ENCODE results near the gene SNTA1.
"Not testable (repeated sequence)": the region's sequence is repeated elsewhere in the genome, so short reads cannot be mapped to it uniquely, and the experiment has no call there.

Gene SNTA1

GRCh38 chr20:33431797-33432381 is 11.7 kb downstream of the SNTA1 start:
- DNase-seq (ENCODE audit: low read depth): no peak

GRCh38 chr20:33423875-33424274 is 19.7 kb downstream of the SNTA1 start:
- not testable (repeated sequence) for DNase-seq (ENCODE audit: low read depth)

- DNase-seq (ENCODE audit: low read depth): peak; percentile 79
These were observed 20.3 kb downstream of the SNTA1 start for GRCh38 chr20:33423141-33423834.

GRCh38 chr20:33419140-33419974 is 24.2 kb downstream of the SNTA1 start:
- no peak for DNase-seq (ENCODE audit: low read depth)

GRCh38 chr20:33418033-33418432 is 25.5 kb downstream of the SNTA1 start:
- DNase-seq (ENCODE audit: low read depth): no peak

GRCh38 chr20:33415948-33416347 is 27.6 kb downstream of the SNTA1 start:
- DNase-seq (ENCODE audit: low read depth): no peak

- no peak for DNase-seq (ENCODE audit: low read depth)
These were observed 31.1 kb downstream of the SNTA1 start for GRCh38 chr20:33412484-33412838.

DNA sequence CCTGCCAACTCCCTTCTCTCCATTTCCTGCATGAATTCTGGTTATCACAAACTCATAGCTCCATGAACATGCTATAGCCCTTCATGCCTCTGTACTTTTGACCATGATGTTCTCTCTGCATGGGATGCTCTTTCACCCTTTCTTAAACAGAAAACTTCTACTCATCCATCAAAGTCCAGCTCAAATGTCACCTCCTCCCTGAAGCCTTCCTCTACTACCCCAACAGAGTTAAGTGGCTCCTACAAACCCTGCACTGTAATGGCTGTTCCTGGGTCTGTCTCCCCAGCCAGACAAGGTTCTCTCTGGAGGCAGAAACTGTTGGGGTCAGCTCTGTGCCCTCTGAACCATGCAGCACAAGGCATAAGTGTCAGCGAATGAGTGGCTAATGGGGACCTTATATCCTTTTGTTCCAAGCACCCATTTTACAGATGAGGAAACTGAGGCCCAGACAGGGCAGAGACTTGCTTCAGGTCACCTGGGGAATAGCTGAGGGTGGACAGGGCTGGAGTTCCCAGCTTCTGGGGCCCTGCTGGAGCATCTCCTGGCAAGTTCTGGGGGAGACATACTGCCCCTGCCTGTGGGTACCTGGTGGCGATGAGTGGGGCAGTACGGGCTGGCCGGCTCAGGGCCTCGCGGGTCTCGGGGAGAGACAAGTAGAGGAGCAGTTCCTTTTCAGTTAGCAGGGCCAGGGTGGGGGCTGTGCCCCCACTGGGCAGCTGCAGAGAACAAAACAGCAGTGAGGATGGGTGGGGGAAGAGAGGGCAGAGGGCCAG is 31.7 kb downstream of the SNTA1 start:
- DNase-seq (ENCODE audit: low read depth): no peak

DNA sequence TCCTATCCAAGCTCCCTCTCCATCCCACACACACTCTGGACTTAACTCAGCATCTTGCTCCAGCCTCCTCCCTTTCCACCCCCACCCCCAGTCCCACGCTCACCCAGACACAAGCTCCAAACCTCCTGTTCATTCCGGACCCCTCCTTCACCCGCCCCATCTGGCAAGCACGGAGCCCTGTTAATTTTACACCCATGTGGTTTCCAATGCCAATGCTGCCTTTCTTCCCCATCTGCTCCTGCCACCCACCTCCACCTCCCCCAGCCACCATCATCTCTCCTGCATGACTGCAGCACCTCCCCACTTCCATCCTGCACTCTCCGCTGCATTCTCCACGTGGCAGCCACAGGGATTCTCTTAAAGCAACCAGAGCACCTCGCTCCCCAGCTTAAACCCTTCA is 32.3 kb downstream of the SNTA1 start:
- DNase-seq (ENCODE audit: low read depth): no peak

DNA sequence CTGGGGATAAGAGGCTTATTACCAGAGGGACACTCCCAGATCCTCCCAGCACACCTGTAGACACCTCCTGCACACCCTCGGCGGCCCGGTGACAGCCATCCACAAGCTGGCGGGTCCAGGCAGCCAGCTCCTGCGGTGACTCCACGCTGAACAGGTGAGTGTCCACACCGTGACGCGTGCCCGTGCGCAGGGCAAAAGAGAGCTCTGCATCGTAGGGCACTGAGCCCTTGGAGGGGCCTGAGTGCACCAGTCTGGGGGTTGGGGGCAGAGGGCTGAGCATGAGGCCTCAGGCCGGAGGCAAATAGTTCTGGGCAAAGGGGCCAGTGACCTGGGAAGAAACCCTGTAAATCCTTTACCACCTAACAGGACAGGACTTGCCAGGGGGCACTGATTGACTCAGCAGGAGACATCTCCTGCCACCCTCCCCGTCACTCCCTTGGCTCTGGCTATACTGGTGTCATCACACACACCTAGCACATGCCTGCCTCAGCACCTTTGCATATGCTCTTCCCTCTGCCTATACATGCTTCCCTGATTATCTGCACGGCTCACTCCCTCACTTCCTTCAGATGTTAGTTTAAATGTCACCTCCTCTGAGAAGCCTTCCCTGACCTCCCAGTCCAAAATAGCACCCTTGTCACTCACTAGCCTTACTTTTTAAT is 33.4 kb downstream of the SNTA1 start:
- DNase-seq (ENCODE audit: low read depth): no peak

DNA sequence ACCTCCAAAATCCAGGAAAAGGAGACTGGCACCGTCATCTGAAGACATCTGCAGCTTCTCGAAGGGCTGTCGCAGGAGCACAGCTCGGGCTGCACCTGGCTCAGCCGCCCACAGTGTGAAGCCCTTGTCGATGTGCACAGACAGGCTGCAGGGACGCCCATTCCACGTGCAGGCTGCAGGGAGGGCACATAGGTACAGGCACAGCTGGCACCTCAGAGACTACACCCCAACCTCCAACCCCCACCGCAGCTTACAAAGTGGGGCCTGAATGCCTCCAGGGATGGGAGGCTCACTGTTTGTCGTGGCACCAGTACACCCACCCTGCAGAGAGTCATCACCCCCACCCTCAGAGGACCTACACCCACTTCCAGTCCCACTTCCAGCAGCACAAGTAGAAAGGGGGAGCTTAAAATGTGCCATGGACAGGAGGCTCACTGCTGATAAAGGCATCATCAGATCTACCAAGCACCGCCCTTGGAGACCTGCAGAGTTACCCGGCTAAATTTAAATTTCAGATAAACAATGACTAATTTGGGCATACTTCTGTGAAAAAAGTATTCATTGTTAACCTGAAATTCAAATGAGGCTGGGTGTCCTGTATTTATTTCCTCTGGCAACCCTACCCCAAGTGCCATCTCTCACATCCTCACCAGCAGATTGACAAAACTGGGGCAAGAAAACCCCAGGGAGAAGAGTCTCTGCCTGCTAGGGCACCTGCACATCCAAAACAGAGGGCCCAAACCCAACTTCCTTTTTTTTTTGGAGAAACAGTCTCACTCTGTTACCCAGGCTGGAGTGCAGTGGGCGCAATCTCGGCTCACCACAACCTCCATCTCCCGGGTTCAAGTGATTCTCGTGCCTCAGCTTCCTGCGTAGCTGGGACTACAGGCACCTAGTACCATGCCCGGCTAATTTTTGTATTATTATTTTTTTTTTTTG is 34.6 kb downstream of the SNTA1 start:
- DNase-seq (ENCODE audit: low read depth): no peak

DNA sequence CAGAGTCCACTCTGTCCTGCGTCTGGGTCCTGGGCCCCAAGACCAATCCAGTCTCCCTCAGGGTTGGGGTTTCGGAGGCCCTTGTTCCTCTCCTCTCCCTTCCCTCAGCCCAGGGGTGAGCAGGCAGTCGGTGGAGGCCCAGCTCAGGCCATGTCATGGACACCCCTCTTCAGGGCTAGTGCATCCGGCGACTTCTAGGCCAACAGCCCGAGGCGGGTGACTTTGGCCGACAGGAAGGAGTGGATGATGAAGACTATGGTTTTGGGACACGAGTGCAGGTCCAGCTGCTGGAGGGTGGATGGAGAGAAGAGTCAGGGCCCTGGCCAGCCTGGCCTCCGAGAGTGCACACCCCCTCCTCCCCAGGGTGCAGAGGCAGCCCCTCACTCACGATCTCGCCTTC is 35.2 kb downstream of the SNTA1 start:
- no peak for DNase-seq (ENCODE audit: low read depth)

DNA sequence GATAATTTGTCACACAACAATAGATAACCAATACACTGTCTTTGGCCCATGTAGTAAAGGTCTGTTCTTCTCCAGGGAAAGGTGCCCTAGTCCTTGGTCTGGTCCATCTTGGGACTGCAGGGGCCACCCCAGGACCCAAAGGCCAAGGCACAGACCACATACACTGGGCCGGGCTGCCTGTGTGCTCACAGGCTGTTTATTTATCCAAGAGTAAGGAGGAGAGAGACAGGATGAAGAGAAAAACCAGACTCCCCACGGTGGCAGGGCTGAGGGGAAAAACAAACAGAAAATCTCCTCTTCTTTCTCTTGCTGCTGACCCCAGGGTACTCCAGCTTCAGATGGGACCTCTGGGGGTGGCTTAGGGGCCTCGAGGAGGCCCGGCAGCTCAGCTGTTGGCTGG is 35.8 kb downstream of the SNTA1 start:
- no peak for DNase-seq (ENCODE audit: low read depth)

- no peak for DNase-seq (ENCODE audit: low read depth)
These were observed 36.3 kb downstream of the SNTA1 start for GRCh38 chr20:33407251-33407650.

DNA sequence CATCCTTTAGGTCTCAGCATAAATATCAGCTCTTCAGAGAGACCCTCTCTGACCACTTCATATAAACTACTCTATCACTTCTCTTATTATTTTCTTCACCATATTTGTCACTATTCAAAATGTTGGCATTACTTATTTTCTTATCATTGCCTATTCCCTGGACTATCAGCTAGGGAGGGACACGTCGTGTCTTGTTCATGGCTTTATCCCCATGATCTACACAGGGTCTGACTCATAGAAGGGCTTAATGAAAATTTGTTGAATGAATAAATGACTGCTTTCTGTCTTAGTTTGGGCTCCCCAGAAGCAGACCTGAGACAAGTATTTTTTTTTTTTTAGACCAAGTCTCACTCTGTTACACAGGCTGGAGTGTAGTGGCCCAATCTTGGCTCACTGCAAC is 39.3 kb downstream of the SNTA1 start:
- no peak for DNase-seq (ENCODE audit: low read depth)

DNA sequence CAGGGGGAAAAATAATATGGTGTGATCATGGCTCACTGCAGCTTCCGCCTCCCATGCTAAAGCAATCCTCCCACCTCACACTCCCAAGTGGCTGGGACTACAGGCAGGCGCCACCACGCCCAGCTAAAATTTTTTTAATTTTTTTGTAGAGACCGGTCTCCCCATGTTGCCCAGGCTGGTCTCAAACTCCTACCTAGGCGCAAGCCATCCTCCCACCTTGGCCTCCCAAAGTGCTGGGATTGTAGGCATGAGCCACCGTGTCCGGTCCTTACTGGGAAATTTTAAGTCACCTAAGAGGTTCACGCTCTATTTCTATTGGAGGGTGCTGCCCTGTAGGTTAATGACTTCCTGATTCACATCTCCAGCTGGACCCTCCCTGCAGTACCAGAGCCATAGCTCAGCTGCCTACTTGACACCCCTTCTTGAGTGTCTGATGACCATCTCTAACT is 41.6 kb downstream of the SNTA1 start:
- DNase-seq (ENCODE audit: low read depth): no peak

GRCh38 chr20:33401184-33401920 is 42.2 kb downstream of the SNTA1 start, which contains the start of gene CDK5RAP1:
Gene CDK5RAP1 (minus strand): TSS chr20:33401519. CDS start chr20:33397064, 4,455 bp downstream.
- no peak for DNase-seq (ENCODE audit: low read depth)

GRCh38 chr20:33400812-33401183 is 42.8 kb downstream of the SNTA1 start:
- DNase-seq (ENCODE audit: low read depth): no peak

DNA sequence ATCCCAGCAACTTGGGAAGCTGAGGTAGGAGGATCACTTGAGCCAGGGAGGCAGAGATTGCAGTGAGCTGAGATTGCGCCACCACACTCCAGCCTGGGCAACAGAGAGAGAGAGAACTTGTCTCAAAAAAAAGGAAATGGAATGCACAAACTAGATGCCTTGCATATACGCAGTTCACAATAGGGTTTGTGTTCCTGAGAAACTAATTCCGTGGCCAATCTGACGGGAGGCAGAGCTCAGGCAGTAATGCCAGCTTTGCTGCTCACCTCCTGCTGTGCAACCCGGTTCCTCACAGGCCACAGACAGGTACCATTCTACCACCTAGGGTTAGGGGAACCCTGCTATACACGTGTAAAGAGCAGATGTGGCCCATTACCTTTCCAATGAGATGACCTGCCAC is 43.6 kb downstream of the SNTA1 start:
- no peak for DNase-seq (ENCODE audit: low read depth)

DNA sequence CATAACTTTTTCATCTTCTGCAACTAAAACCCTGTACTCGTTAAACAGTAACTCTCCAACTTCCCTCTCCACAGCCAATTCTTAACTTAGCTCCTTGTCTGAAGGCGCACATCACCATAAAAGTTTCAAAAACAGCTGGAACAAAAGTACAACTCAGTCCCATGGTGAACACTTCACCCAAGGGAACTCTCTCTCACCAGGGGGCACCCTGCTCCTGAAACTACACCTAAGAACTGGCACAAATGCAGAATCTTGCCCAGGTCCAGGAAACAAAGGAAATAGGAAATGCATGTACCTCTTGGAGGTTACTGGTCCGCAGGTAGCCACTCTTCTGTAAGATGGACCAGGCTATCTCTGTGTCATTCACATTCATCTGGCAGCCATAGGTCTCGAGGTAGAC is 48.8 kb downstream of the SNTA1 start:
- no peak for DNase-seq (ENCODE audit: low read depth)

All from GM04503 (cell line).